Heart right ventricle (tissue), 16 donors: ENCODE data around the gene TRPC6. TPM values are rescaled to one million over a fixed set of nuclear protein-coding genes. Genes with fewer than 3 reads are reported as not detected.

ENCODE experiments used
- ATAC-seq, 8 donors: fragments of 200-7000 bp; cut with Tn5 transposase; one replicate each; pipeline ENCODE4 v1.9.1; 2020; ENCODE audit warnings: mild to moderate bottlenecking in 8 of 8, moderate library complexity in 8 of 8, moderate number of reproducible peaks in 1 of 8
- DNase-seq, 2 donors: peaks; one replicate each; pipeline ENCODE4 v3.0.0-alpha.2; 2020
- H3K27ac ChIP-seq, 10 donors: fragments of 200-600 bp; sonication (generic) in 2 of 10; one replicate each; pipeline versions ENCODE4 v1.5.0 to v1.8.0; 2020 to 2022; ENCODE audit warnings: mild to moderate bottlenecking in 3 of 10
- H3K27me3 ChIP-seq, 7 donors: fragments of 200-600 bp; one replicate each; pipeline ENCODE4 v1.8.0; 2021 to 2022; ENCODE audit warnings: mild to moderate bottlenecking in 2 of 7
- H3K36me3 ChIP-seq, 9 donors: fragments of 200-600 bp; sonication (generic) in 1 of 9; one replicate each; pipeline versions ENCODE4 v1.5.0 to v1.8.0; 2020 to 2022; ENCODE audit warnings: mild to moderate bottlenecking in 2 of 9
- H3K4me1 ChIP-seq, 9 donors: fragments of 200-600 bp; sonication (generic) in 1 of 9; one replicate each; pipeline versions ENCODE4 v1.5.0 to v1.8.0; 2020 to 2022; ENCODE audit warnings: mild to moderate bottlenecking in 4 of 9
- H3K4me3 ChIP-seq, 10 donors: fragments of 200-600 bp; sonication (generic) in 2 of 10; one replicate each; pipeline versions ENCODE4 v1.5.0 to v1.8.0; 2020 to 2022; ENCODE audit warnings: mild to moderate bottlenecking in 7 of 10, moderate library complexity in 2 of 10
- H3K9me3 ChIP-seq, 11 donors: fragments of 200-600 bp in 10 of 11; sonication (generic) in 2 of 11; one replicate each; pipeline versions ENCODE4 v1.5.0 to v1.8.0; 2013 to 2022; ENCODE audit warnings: mild to moderate bottlenecking in 2 of 11, control low read depth in 1 of 11, moderate library complexity in 1 of 11
- WGBS, 2 donors: extraction: QIAGEN DNeasy Blood & Tissue Kit; methylation state at CpG; one replicate each; pipeline ENCODE4 v1.1.7; 2013; ENCODE audit warnings: inconsistent platforms in 1 of 2; 5-methylcytosine and 5-hydroxymethylcytosine counted together
- intact Hi-C, 10 donors: fragments of 100-400 bp; cut with DNase I; formaldehyde crosslinking; loops; one replicate each; pipeline versions ENCODE4 v1.11.1 to v1.14.2; 2022
- polyA plus RNA-seq, 2 donors: library from polyadenylated mRNA; stranded (reverse); fragments of 200-250 nt; gene quantifications; one replicate each; pipeline ENCODE4 v1.2.3, GENCODE V29; 2013
- total RNA-seq, 10 donors: library from RNA; stranded (reverse); fragmentation: NEBNext Ultra II Directional in 3 of 10; extraction: Animal tissue kit (Norgen Biotek cat#: 25700) in 3 of 10; gene quantifications; one replicate each; pipeline versions ENCODE4 v1.2.1 to v1.2.4, GENCODE V29; 2021 to 2023
- TF ChIP-seq, protein P1 (sequence below), 9 donors: fragments of 200-600 bp; sonication (generic) in 2 of 9; IDR thresholded peaks; one replicate each; pipeline versions ENCODE4 v1.5.0 to v1.8.0; 2021 to 2022; ENCODE audit warnings: antibody characterized with exemption in 9 of 9, mild to moderate bottlenecking in 5 of 9, moderate library complexity in 1 of 9
- donor health status: Arrhythmogenic right ventricular cardiomyopathy.
- donor health status: ischemic (EF 13 %, LVEDD 7.1; RV severe dilation, severe dysfunction).
- donor health status: healthy with polysubstance abuse.
- donor health status: DM: no; HTN: yes; CAD: no.
- donor health status: DM: no; HTN: no; CAD: no.
- donor health status: ischemic (EF 25% LVEDD 6.9; RV normal size, moderate dysfunction).
- donor health status: ischemic (EF 25% LVEDD 5.7; RV mildly dilated, moderate dysfunction).
- donor health status: healthy.
- donor health status: DM: yes; HTN: yes; CAD: no.
- donor health status: Ischemic cardiomyopathy.
- donor health status: ischemic (EF 35%, LVEDD 5.7; RV mildly dilated, moderate dysfunction).
- donor health status: nonischemic (EF 11% LVEDD 7.7; RV severe dilation, severe dysfunction).
- donor health status: DM: yes; HTN: yes; CAD: no.
- donor health status: PGD.
- donor health status: ischemic (EF 29% LVEDD 5.4; RV normal size, mild dysfunction).
- donor health status: nonischemic (EF 23%, LVEDD 6.1; RV moderate dilation, normal function).

The TRPC6 gene
- total and polyA plus RNA-seq, 12 donors = 0.14 to 1.4 (median 0.40) TPM

DNA sequence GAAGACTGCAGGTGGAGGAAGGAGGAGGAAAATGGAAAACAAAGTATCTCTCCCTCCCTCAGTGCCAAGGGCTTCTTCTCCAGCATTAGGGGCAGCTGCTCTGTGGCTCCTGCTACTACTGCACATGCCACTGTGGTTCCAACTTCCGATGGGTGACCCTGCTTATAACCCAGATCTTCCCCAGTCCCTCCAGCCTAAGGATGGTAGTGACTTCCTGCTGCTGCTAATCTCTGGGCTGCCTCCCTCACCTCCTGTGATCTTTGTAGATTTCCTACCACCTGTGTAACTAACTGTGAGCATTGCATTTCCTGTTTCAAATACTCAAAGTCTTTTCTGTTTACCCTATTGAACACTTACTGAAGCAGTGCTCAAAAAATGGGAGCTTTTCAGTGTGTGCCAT is 28.7 kb upstream of the TRPC6 start:
- H3K4me3 ChIP-seq = no peak overlapping the region
- intact Hi-C loops = no loop called here
- TF ChIP-seq, protein P1, sequence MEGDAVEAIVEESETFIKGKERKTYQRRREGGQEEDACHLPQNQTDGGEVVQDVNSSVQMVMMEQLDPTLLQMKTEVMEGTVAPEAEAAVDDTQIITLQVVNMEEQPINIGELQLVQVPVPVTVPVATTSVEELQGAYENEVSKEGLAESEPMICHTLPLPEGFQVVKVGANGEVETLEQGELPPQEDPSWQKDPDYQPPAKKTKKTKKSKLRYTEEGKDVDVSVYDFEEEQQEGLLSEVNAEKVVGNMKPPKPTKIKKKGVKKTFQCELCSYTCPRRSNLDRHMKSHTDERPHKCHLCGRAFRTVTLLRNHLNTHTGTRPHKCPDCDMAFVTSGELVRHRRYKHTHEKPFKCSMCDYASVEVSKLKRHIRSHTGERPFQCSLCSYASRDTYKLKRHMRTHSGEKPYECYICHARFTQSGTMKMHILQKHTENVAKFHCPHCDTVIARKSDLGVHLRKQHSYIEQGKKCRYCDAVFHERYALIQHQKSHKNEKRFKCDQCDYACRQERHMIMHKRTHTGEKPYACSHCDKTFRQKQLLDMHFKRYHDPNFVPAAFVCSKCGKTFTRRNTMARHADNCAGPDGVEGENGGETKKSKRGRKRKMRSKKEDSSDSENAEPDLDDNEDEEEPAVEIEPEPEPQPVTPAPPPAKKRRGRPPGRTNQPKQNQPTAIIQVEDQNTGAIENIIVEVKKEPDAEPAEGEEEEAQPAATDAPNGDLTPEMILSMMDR (IDR thresholded peaks at IDR 0.05) = no peak
- 41 to 44% methylated on average over 1 of the region's 1 CpG for WGBS, 2 donors
- peaks cover 0 to under 1% (median 0%) of the 10 kb centered on the region in 7 donors for H3K27me3 ChIP-seq
- no peaks in the 10 kb centered on the region for H3K4me1 ChIP-seq
- H3K36me3 ChIP-seq = no peaks in the 10 kb centered on the region
- no peak overlapping the region for H3K27ac ChIP-seq
- DNase-seq (no peak), ATAC-seq (no peak)
- no peaks in the 10 kb centered on the region for H3K9me3 ChIP-seq

DNA sequence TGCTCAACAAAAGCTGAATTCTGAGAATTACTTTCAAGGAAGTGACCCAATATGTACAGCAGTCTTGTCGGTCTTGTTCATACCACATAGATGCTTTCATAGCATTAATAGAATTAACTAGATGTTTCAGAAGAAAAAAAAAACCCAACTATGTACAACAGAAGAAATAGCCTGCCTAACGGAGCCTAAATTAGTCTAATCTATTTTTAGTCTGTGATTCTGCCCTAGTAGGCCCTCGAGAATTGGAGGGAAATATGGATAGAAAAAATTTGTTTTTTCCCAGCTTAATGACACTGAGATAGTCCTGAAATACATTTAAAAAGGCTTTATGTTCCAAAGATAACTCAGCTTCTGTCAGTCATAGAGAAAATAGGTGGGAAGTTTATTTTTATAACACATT is 17.1 kb upstream of the TRPC6 start:
- no peaks in the 10 kb centered on the region for H3K36me3 ChIP-seq
- intact Hi-C loops = no loop called here
- no peaks in the 10 kb centered on the region for H3K27me3 ChIP-seq
- no peak overlapping the region for H3K4me3 ChIP-seq
- 34 to 35% methylated on average over 3 of the region's 3 CpGs for WGBS, 2 donors
- peaks cover 0 to 5% (median 0%) of the 10 kb centered on the region in 11 donors for H3K9me3 ChIP-seq
- ATAC-seq (peak in 6 of 8 donors; percentile 28 to 57 (median 42)), DNase-seq (no peak)
- no peak overlapping the region for H3K27ac ChIP-seq
- TF ChIP-seq, protein P1 (IDR thresholded peaks at IDR 0.05) = no peak
- no peaks in the 10 kb centered on the region for H3K4me1 ChIP-seq

DNA sequence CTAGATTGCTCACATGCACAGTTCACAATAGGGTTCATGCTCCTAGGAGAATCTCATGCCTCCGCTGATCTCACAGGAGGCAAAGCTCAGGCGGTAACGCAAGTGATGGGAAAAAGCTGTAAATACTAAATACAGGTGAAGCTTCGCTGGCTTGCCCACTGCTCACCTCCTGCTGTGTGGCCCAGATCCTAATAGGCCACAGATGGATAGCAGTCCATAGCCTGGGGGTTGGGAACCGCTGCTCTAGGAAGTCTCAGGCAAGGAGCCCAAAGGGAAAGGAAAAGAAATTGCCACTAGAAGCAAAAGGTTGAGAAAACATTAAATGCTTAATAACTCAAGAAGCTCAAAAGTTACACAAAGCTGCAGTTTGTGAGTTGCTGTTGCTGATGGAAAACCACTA is 3.2 kb upstream of the TRPC6 start:
- Histone ChIP-seq H3K9me3 (no peaks in the 10 kb centered on the region), H3K4me1 (peaks cover 0 to 8% (median 0%) of the 10 kb centered on the region in 9 donors), H3K27me3 (peaks cover 4 to 30% (median 26%) of the 10 kb centered on the region in 7 donors), H3K4me3 (no peak overlapping the region), H3K36me3 (no peaks in the 10 kb centered on the region), H3K27ac (no peak overlapping the region)
- DNase-seq (no peak), ATAC-seq (no peak)
- intact Hi-C loops = no loop called here
- WGBS, 2 donors = 85 to 86% methylated on average over 5 of the region's 5 CpGs
- TF ChIP-seq, protein P1 (IDR thresholded peaks at IDR 0.05) = no peak

DNA sequence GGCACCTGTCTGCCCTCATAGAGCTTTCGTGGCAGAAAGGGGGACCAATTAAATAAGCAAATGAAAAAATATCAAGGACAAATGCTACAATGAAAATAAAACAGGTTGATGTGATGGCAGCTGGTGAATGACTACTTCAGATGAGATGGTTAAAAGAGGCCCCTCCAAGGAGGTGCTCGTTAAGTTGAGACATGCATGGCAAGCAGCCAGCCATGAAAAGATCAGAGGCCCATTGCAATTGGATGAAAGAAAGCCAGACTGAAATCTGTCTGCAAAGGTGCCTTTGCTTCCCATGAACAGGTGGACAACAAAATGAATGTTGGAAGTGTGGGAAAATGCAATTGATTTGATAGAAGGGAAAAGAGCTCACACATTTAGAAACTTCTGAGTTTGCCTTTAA is 848 bp upstream of the TRPC6 start:
- ATAC-seq = no peak

More for the DNA sequence above, 848 bp upstream of the TRPC6 start:
- peaks cover 0 to 8% (median 0%) of the 10 kb centered on the region in 9 donors for H3K4me1 ChIP-seq
- 42% methylated on average over 2 of the region's 2 CpGs for WGBS, 2 donors
- no peaks in the 10 kb centered on the region for H3K36me3 ChIP-seq
- TF ChIP-seq, protein P1 (IDR thresholded peaks at IDR 0.05) = no peak
- peaks cover 4 to 45% (median 36%) of the 10 kb centered on the region in 7 donors for H3K27me3 ChIP-seq
- H3K4me3 ChIP-seq = peak overlapping the region in 2 of 10 donors; percentile 61 to 64
- peaks cover 0 to 5% (median 0%) of the 10 kb centered on the region in 11 donors for H3K9me3 ChIP-seq
- intact Hi-C loops = no loop called here
- DNase-seq = no peak
- H3K27ac ChIP-seq = peak overlapping the region in 1 of 10 donors; percentile 37
